GM19372 (cell line): ENCODE data around the gene PSME2.

Experiments used
- ATAC-seq: cut with Tn5 transposase; IDR thresholded peaks from one replicate; pipeline ENCODE4 v1.9.1; 2021; ENCODE audit warnings: mild to moderate bottlenecking, low read depth, moderate library complexity; ENCODE audit not compliant: unreplicated experiment

PSME2 gene

GRCh38 chr14:24146453-24146977 lies at the start of gene PSME2:
PSME2 (minus strand) TSS chr14:24146610; CDS start chr14:24146581, 29 bp downstream.
- ATAC-seq, result peak; percentile 52

GRCh38 chr14:24195186-24196070 lies 49.0 kb upstream of the PSME2 start, which contains the start of gene TM9SF1:
TM9SF1 (minus strand) TSS chr14:24195441; CDS start chr14:24195019, 422 bp downstream.
- peak; percentile 88 for ATAC-seq

GRCh38 chr14:24194873-24195185 lies 48.4 kb upstream of the PSME2 start:
- no peak for ATAC-seq

- no peak for ATAC-seq
Observed at GRCh38 chr14:24194186-24194872, 47.9 kb upstream of the PSME2 start.

DNA sequence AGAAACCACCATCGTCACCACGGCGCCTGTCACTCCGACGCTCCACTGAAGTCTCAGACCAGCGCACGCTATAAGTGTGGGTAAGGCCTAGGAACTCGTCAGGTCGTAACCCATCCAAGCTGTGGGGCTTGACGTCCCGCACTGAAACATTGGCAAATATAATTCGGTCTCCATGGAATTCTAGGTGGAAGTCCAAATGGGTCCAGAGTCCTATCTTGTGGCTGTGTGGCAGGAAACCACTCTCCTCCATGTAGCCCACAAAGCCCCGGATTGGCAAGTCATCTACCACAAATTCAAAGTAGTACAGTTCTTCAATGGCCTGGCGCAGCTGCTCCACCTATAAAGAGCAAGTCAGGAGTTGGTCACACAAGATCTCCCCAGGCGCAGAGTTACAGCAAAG lies 46.5 kb upstream of the PSME2 start:
- no peak for ATAC-seq

DNA sequence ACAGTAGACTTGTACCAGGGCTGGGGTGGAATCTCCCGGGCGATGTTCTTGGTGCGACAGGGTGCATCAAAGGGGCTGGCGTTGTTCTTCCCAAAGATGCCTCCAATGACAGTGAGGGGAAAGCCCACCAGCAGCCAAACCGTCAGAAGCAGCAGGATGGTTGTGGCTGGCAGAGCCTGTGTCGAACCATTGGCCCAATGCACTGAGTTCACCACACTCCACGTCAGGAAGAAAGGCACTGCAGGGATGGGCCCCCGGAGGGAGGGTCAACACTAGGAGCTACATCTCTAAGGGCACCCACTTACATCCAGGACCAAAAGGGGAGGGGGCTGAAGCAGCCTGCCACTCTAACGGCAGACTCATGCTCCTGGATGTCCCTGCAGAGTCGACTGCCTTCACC lies 44.0 kb upstream of the PSME2 start:
- ATAC-seq, result no peak

GRCh38 chr14:24189460-24189859 lies 43.0 kb upstream of the PSME2 start:
- no peak for ATAC-seq

DNA sequence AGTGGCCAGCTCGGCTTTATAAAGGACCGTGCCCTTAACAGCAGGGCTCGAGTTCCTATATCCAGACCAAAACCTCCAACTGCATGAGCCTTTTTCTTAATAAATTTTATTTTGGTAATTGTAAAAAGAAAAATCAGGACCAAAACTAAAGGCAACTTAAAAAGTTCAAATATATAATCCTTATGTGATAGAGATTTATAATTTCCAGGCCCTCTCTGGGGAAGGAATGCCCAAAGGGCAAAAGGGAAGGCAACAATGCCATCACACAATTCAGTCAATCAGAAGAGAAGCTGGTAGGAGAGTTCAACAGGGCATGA lies 42.6 kb upstream of the PSME2 start:
- ATAC-seq, result no peak

DNA sequence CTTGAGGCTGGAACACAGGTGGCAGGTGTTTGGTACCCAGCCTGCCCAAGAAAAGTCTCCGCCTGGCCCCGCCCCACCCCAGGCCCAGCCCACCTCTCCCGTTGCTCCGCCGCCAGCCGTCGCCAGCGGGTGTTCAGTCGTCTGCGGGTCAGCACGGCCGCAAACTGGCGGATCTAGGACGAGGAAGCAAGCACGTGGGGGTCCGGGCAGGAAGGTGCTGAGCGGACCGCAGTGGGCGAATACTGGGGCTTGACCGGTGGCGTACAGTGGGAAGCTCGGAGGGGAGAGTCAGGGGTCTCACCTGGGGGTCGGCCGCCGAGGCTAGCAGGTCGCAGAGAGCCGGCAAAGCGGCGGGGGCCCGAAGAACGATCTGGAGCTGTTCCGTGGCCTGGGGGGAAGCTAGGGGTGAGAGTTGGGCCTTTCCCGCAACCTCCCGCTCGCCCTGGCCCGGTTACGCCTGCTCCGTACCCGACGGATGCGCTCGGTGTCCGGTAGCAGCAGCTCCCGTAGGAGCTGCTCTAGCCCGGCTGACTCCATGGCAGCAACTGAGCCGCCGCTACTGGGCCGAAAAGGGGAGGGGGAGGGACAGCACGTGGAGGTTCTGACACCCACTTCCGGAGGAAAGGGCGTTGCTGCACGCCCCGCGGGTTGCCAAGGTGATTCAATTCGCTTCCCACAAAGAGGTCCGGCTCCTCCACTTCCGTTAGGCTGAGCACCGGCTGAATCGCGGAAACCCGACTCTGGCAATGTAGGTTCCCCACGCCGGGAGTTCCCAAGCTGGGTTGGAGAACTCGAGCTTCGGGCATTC lies 42.0 kb upstream of the PSME2 start, which contains the start of gene IPO4:
TSS of gene IPO4 (minus strand) at position 566 of the 808 bp plus-strand sequence. CDS start at position 537, 29 bp downstream.
- ATAC-seq, result peak; percentile 97

DNA sequence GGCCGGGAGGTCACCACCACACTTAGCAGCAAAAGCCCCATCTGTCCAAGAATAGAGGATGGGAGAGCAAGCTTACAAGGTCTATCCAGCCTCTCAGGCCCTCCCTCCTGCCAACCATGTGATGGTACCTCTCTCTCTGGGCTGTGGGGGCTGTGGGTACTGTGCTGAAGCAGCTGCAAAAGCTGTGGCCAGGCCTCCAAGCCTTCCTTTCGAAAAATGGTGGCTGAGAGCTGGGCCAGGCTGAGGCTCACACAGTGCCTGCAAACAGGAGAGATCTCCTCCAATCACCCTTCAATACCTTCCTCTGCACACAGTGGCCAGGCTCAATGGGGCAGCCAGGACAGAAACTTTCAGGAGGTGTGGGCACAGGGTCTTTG lies 41.1 kb upstream of the PSME2 start:
- no peak for ATAC-seq

GRCh38 chr14:24186831-24187538 lies 40.6 kb upstream of the PSME2 start:
- no peak for ATAC-seq

- ATAC-seq, result no peak
Observed at GRCh38 chr14:24185741-24186140, 39.3 kb upstream of the PSME2 start.

DNA sequence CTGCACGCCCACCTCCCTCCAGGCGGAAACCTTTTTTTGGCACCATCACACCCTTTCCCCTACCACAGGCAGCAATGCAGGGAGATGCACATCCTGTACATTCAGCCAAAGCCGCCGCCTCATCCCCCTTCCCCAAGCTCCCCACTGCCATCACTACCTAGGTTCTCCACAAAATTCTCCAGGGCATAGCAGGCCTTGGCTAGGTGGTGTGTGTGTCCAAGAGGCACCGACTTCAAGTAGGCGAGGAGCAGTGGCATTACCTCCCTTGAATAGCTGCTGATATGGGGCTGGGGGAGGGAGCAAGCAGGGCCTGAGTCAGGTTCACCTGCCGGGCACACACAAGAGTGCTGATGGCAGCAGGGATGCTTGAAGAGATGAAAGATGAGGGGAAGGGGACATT lies 38.6 kb upstream of the PSME2 start:
- ATAC-seq, result no peak

- no peak for ATAC-seq
Observed at GRCh38 chr14:24184104-24184970, 37.9 kb upstream of the PSME2 start.

GRCh38 chr14:24183014-24183481 lies 36.6 kb upstream of the PSME2 start:
- ATAC-seq, result no peak

DNA sequence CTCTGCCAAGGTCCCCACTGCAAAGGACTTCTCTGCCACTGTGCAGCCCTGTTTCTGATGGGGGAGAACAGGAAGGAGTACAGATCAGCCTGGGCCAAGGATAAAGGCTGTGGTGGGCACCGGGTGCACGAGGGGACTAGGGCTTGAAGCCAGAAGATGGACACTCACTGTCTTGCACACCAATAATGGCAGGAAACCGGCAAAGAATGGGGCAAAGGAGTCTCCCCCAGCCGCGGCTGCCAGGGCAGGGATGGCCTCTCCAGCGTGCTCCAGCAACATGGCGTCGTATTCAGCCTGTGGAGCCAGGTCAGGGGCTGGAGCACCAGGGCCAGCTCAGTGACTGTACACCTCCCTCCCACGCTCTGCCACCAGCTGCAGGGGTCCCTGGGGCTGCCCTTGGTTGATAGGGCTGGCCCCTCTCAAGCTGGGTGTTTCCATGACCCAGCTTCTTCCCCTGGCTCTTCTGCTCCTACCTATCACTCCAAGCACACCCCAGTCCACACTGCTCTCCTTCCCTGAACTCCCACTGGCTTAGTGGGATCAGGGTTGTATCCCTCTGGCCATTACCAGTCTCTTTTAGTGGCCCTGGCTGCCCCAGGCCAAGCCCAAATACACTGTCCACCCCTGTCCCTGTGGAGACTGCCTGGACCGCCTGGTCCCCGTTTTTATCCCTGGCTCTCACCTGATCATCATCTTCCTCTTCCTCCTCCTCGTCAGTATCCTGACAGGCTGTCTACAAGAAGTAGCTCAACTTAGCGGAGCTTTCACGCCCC lies 35.9 kb upstream of the PSME2 start:
- no peak for ATAC-seq

DNA sequence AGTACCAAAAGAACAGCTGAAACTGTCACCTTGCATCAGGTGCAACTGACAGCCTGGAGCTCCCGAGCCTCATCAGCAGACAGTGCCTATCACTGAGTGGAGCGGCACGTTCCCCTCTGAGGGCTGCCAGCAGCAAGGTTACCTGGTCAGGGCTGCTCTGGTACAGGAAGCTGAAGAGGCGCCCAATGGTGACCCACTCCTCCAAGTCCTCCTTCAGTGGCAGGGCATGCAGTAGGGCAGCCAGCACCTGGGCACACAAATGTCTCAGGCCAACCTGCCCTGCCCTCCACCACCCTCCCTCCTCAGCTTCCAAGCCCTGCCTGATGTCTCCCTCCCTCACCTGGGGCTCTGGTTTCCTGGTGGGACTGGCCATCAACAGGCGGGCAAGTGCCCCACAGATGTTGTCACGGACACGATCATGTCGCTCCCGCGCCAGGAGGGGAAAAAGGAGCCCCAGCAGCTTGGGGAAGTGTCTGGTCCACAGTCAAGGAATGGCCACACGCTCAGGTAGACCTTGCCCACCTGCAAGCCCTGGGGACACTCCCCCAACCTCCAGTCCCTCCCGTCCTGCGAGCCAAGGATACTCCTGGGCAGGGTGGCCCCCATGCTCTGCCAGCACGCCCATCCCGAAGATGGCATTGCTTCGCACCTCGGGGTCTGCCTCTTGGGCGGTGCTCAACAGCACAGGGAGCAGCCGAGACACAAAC lies 35.1 kb upstream of the PSME2 start:
- ATAC-seq, result no peak
